HG02885 (cell line): ENCODE data around the gene RACK1.
A peak's percentile ranks its signal among the peaks of the same experiment; 100 is the strongest.
"Not testable (repeated sequence)": the region's sequence is repeated elsewhere in the genome, so short reads cannot be mapped to it uniquely, and the experiment has no call there.

ENCODE experiments used
- ATAC-seq: cut with Tn5 transposase; IDR thresholded peaks from one replicate; pipeline ENCODE4 v1.9.1; 2021; ENCODE audit warnings: mild to moderate bottlenecking; ENCODE audit not compliant: unreplicated experiment, poor library complexity

Gene RACK1

GRCh38 chr5:181217111-181217802 is 26.4 kb downstream of the RACK1 start:
- peak; percentile 14 for ATAC-seq

GRCh38 chr5:181215997-181216989 is 27.4 kb downstream of the RACK1 start:
- ATAC-seq, result no peak

- ATAC-seq, result not testable (repeated sequence)
Measured at GRCh38 chr5:181214249-181214648, 29.5 kb downstream of the RACK1 start.

- ATAC-seq, result no peak
Measured at GRCh38 chr5:181212934-181213333, 30.8 kb downstream of the RACK1 start.

GRCh38 chr5:181212080-181212479 is 31.6 kb downstream of the RACK1 start:
- no peak for ATAC-seq

- ATAC-seq, result no peak
Measured at GRCh38 chr5:181211208-181211607, 32.5 kb downstream of the RACK1 start.

- ATAC-seq, result not testable (repeated sequence)
Measured at GRCh38 chr5:181210698-181211097, 33.0 kb downstream of the RACK1 start.

GRCh38 chr5:181210148-181210547 is 33.6 kb downstream of the RACK1 start:
- not testable (repeated sequence) for ATAC-seq

- ATAC-seq, result not testable (repeated sequence)
Measured at GRCh38 chr5:181209006-181209405, 34.7 kb downstream of the RACK1 start.

- no peak for ATAC-seq
Measured at GRCh38 chr5:181207960-181208253, 35.8 kb downstream of the RACK1 start.

GRCh38 chr5:181207214-181207959 is 36.3 kb downstream of the RACK1 start:
- ATAC-seq, result peak; percentile 53

GRCh38 chr5:181205761-181206649 is 37.7 kb downstream of the RACK1 start:
- no peak for ATAC-seq

- no peak for ATAC-seq
Measured at GRCh38 chr5:181204826-181205760, 38.6 kb downstream of the RACK1 start, which contains the start of gene TRIM7. TRIM7 (minus strand) TSS chr5:181205196; CDS start chr5:181205110, 86 bp downstream.

GRCh38 chr5:181204113-181204825 is 39.4 kb downstream of the RACK1 start:
- ATAC-seq, result no peak

- ATAC-seq, result no peak
Measured at GRCh38 chr5:181203777-181204112, 40.0 kb downstream of the RACK1 start.

GRCh38 chr5:181203093-181203711 is 40.5 kb downstream of the RACK1 start:
- ATAC-seq, result no peak

- no peak for ATAC-seq
Measured at GRCh38 chr5:181200816-181201215, 42.9 kb downstream of the RACK1 start.
